H1 (cell line): ENCODE results near the gene PAX9. TPM values are rescaled to one million over a fixed set of nuclear protein-coding genes. Genes with fewer than 3 reads are reported as not detected.

Source experiments
- CTCF ChIA-PET: fragments of 300-600 bp; sonication (Branson Sonifier 250); formaldehyde crosslinking; loops from one replicate; lab custom pipeline; 2021; ENCODE audit not compliant: partially characterized antibody; lab: Charles Lee
- POLR2A ChIA-PET: fragments of 300-600 bp; sonication (Branson Sonifier 250); formaldehyde crosslinking; loops from one replicate; lab custom pipeline; 2021; ENCODE audit warnings: inconsistent platforms; ENCODE audit not compliant: partially characterized antibody; lab: Charles Lee
- DNase-seq, 2 experiments: peaks; one replicate each; pipeline versions ENCODE4 v3.0.0 to v3.0.0-alpha.2; 2010 to 2022; ENCODE audit warnings: low spot score in 2 of 2, low read depth in 1 of 2, mixed read lengths in 1 of 2
- FAIRE-seq: peaks from 2 replicates; lab custom pipeline; 2011; peaks lifted over from hg19 to GRCh38; lab: Jason Lieb, UNC
- H2AFZ ChIP-seq: 2 replicates; pipeline ENCODE4 v1.8.1; 2012; ENCODE audit warnings: low read length, inconsistent platforms
- H2AK5ac ChIP-seq: 2 replicates; pipeline ENCODE4 v1.6.1; 2013; ENCODE audit warnings: low read depth, low read length
- H2BK120ac ChIP-seq: replicated peaks from 2 replicates; pipeline ENCODE3; 2013; ENCODE audit warnings: low read depth, low read length, inconsistent platforms
- H2BK12ac ChIP-seq: 2 replicates; pipeline ENCODE4 v1.6.1; 2013; ENCODE audit warnings: low read depth, low read length
- H2BK15ac ChIP-seq: 2 replicates; pipeline ENCODE4 v1.6.1; 2013; ENCODE audit warnings: low read length
- H2BK20ac ChIP-seq: 2 replicates; pipeline ENCODE4 v1.6.1; 2013; ENCODE audit warnings: low read length
- H2BK5ac ChIP-seq: 2 replicates; pipeline ENCODE4 v1.6.1; 2013; ENCODE audit warnings: low read depth, low read length
- H3K14ac ChIP-seq: 2 replicates; pipeline ENCODE4 v1.6.1; 2013; ENCODE audit warnings: inconsistent platforms; ENCODE audit not compliant: insufficient read length
- H3K18ac ChIP-seq: 2 replicates; pipeline ENCODE4 v1.6.1; 2013; ENCODE audit warnings: low read length; ENCODE audit errors: extremely low read depth
- H3K23ac ChIP-seq: 2 replicates; pipeline ENCODE4 v1.6.1; 2013; ENCODE audit warnings: inconsistent platforms; ENCODE audit not compliant: insufficient read length
- H3K23me2 ChIP-seq: 2 replicates; pipeline ENCODE4 v1.6.1; 2013; ENCODE audit warnings: low read depth, low read length
- H3K27ac ChIP-seq: 2 replicates; pipeline ENCODE4 v1.6.1; 2011; ENCODE audit warnings: low read depth, low read length, inconsistent platforms
- H3K27me3 ChIP-seq, 4 experiments: replicated peaks in 1 of 4; 1 replicate in 1 of 4; 2 replicates in 3 of 4; pipeline versions ENCODE4 v1.6.1 to v1.8.1; 2011 to 2013; ENCODE audit warnings: low read length in 3 of 4, mild to moderate bottlenecking in 3 of 4, inconsistent platforms in 2 of 4, mixed read lengths in 2 of 4, moderate library complexity in 1 of 4; ENCODE audit not compliant: control insufficient read depth in 3 of 4, insufficient read depth in 3 of 4; ENCODE audit errors: extremely low read depth in 1 of 4
- H3K36me3 ChIP-seq, 4 experiments: 2 replicates each; pipeline versions ENCODE4 v1.6.1 to v1.8.1; 2011 to 2013; ENCODE audit warnings: mild to moderate bottlenecking in 4 of 4, low read length in 3 of 4, moderate library complexity in 2 of 4, control low read depth in 1 of 4, inconsistent platforms in 1 of 4; ENCODE audit not compliant: insufficient read depth in 4 of 4, control insufficient read depth in 2 of 4
- H3K4ac ChIP-seq: replicated peaks from 2 replicates; pipeline ENCODE3; 2013; ENCODE audit warnings: low read length, low read depth, mixed read lengths, inconsistent platforms; ENCODE audit not compliant: insufficient read length
- H3K4me1 ChIP-seq, 4 experiments: replicated peaks in 1 of 4; 1 replicate in 1 of 4; 2 replicates in 3 of 4; pipeline versions ENCODE4 v1.6.1 to v1.8.1; 2011 to 2013; ENCODE audit warnings: low read length in 3 of 4, inconsistent platforms in 2 of 4, mixed read lengths in 1 of 4; ENCODE audit not compliant: insufficient read depth in 4 of 4, control insufficient read depth in 3 of 4
- H3K4me2 ChIP-seq, 2 experiments: 2 replicates each; pipeline versions ENCODE4 v1.6.1 to v1.8.1; 2011 to 2013; ENCODE audit warnings: low read depth in 2 of 2, low read length in 2 of 2, control low read depth in 1 of 2, inconsistent platforms in 1 of 2, mild to moderate bottlenecking in 1 of 2; ENCODE audit not compliant: insufficient read depth in 1 of 2
- H3K4me3 ChIP-seq, 4 experiments: fragments of 200-600, 300-600 bp in 1 of 4; sonication (generic), shearing (Covaris generic), sonication (Bioruptor Twin) in 1 of 4; 2 replicates each; pipeline versions ENCODE4 v1.5.1 to v1.8.1; 2011 to 2016; ENCODE audit warnings: low read length in 4 of 4, low read depth in 3 of 4, control low read depth in 2 of 4, inconsistent platforms in 2 of 4, mild to moderate bottlenecking in 2 of 4, mixed read lengths in 1 of 4, moderate library complexity in 1 of 4; ENCODE audit not compliant: insufficient read depth in 2 of 4; ENCODE audit errors: extremely low read depth in 1 of 4
- H3K56ac ChIP-seq: replicated peaks from 2 replicates; pipeline ENCODE3; 2013; ENCODE audit warnings: low read depth, mild to moderate bottlenecking, mixed read lengths, low read length, inconsistent platforms; ENCODE audit not compliant: insufficient read length
- H3K79me1 ChIP-seq: 2 replicates; pipeline ENCODE4 v1.6.1; 2013; ENCODE audit warnings: low read depth, low read length, control low read depth
- H3K79me2 ChIP-seq, 2 experiments: 2 replicates each; pipeline versions ENCODE4 v1.6.1 to v1.8.1; 2012 to 2013; ENCODE audit warnings: low read length in 2 of 2, mild to moderate bottlenecking in 2 of 2, inconsistent platforms in 1 of 2; ENCODE audit not compliant: insufficient read depth in 2 of 2, control insufficient read depth in 1 of 2
- H3K9ac ChIP-seq, 4 experiments: replicated peaks in 1 of 4; 1 replicate in 1 of 4; 2 replicates in 3 of 4; pipeline versions ENCODE4 v1.6.1 to v1.8.1; 2011 to 2013; ENCODE audit warnings: low read depth in 3 of 4, low read length in 3 of 4, control low read depth in 2 of 4, mild to moderate bottlenecking in 2 of 4, moderate library complexity in 2 of 4, inconsistent platforms in 1 of 4; ENCODE audit errors: extremely low read depth in 1 of 4
- H3K9me3 ChIP-seq, 2 experiments: 2 replicates each; pipeline versions ENCODE4 v1.6.1 to v1.8.1; 2012 to 2013; ENCODE audit warnings: mild to moderate bottlenecking in 2 of 2, moderate library complexity in 2 of 2, control low read depth in 1 of 2, inconsistent platforms in 1 of 2, low read depth in 1 of 2, low read length in 1 of 2, mixed read lengths in 1 of 2; ENCODE audit not compliant: insufficient read depth in 2 of 2
- H4K20me1 ChIP-seq, 2 experiments: replicated peaks in 1 of 2; 2 replicates each; pipeline versions ENCODE3 to v1.8.1; 2011 to 2013; ENCODE audit warnings: inconsistent platforms in 2 of 2, low read length in 2 of 2, mild to moderate bottlenecking in 1 of 2; ENCODE audit not compliant: insufficient read depth in 2 of 2, control insufficient read depth in 1 of 2
- H4K5ac ChIP-seq: 2 replicates; pipeline ENCODE4 v1.6.1; 2013; ENCODE audit warnings: low read length, low read depth, mixed read lengths, inconsistent platforms; ENCODE audit not compliant: insufficient read length
- H4K8ac ChIP-seq: 2 replicates; pipeline ENCODE4 v1.8.0; 2013; ENCODE audit warnings: mild to moderate bottlenecking, moderate library complexity, low read length, inconsistent platforms; ENCODE audit not compliant: insufficient read depth; ENCODE audit errors: extremely low read depth
- H4K91ac ChIP-seq: replicated peaks from 2 replicates; pipeline ENCODE3; 2013; ENCODE audit warnings: low read length, mixed read lengths, inconsistent platforms; ENCODE audit not compliant: insufficient read length
- ASH2L ChIP-seq: fragments of 200-600, 300-600 bp; sonication (generic); IDR thresholded peaks from one replicate; pipeline ENCODE4 v1.7.1; 2017; ENCODE audit warnings: low read length
- BACH1 ChIP-seq: IDR thresholded peaks from 2 replicates; pipeline ENCODE4 v1.6.1; 2012; ENCODE audit warnings: low read length, improper control_type of control experiment
- EZH2 ChIP-seq: fragments of 200-600 bp; sonication (generic); IDR thresholded peaks from 2 replicates; pipeline ENCODE4 v1.7.1; 2012; ENCODE audit warnings: low read depth, mild to moderate bottlenecking, moderate library complexity, low read length, inconsistent platforms; ENCODE audit not compliant: severe bottlenecking
- GABPA ChIP-seq: IDR thresholded peaks from 2 replicates; pipeline ENCODE4 v1.6.1; 2011; ENCODE audit warnings: mild to moderate bottlenecking, low read length, moderate library complexity, borderline replicate concordance; ENCODE audit not compliant: insufficient read depth
- HDAC6 ChIP-seq: IDR thresholded peaks from one replicate; pipeline ENCODE4 v1.7.1; 2012; ENCODE audit warnings: low read depth, mild to moderate bottlenecking, inconsistent platforms, low read length, moderate library complexity
- KDM5A ChIP-seq: fragments of 200-600 bp; IDR thresholded peaks from 2 replicates; pipeline ENCODE4 v1.7.1; 2012; ENCODE audit warnings: mild to moderate bottlenecking, low read length, inconsistent platforms, mixed read lengths
- POLR2AphosphoS5 ChIP-seq: IDR thresholded peaks from 2 replicates; pipeline ENCODE4 v1.6.1; 2011; ENCODE audit warnings: low read depth, low read length
- POU5F1 ChIP-seq: IDR thresholded peaks from 2 replicates; pipeline ENCODE4 v1.6.1; 2011; ENCODE audit warnings: low read depth, mild to moderate bottlenecking, low read length, moderate library complexity
- RAD21 ChIP-seq, 2 experiments: IDR thresholded peaks in 1 of 2; conservative IDR thresholded peaks in 1 of 2; 2 replicates each; pipeline ENCODE4 v1.6.1; 2011; ENCODE audit warnings: low read depth in 2 of 2, low read length in 2 of 2, improper control_type of control experiment in 1 of 2, inconsistent platforms in 1 of 2, mild to moderate bottlenecking in 1 of 2, moderate library complexity in 1 of 2
- SIRT6 ChIP-seq: IDR thresholded peaks from one replicate; pipeline ENCODE4 v1.7.1; 2012; ENCODE audit warnings: low read length, inconsistent platforms
- SUZ12 ChIP-seq: fragments of 200-600 bp; sonication (generic); IDR thresholded peaks from 2 replicates; pipeline ENCODE4 v1.6.1; 2012; ENCODE audit warnings: mild to moderate bottlenecking, inconsistent platforms, low read length, moderate library complexity, mixed read lengths
- ZNF274 ChIP-seq: IDR thresholded peaks from 2 replicates; pipeline ENCODE4 v1.7.0; 2012; ENCODE audit warnings: low read length, borderline replicate concordance; ENCODE audit errors: extremely low read depth
- WGBS, 2 experiments: shearing (Covaris generic) in 1 of 2; methylation state at CpG; one replicate each; pipeline versions ENCODE4 v1.1.6 to v1.1.7; 2013 to 2015; ENCODE audit warnings: low lambda C conversion rate in 2 of 2, mixed read lengths in 2 of 2, inconsistent platforms in 1 of 2, low coverage in 1 of 2, missing lambda C conversion rate in 1 of 2; ENCODE audit not compliant: insufficient replicate concordance in 2 of 2, insufficient coverage in 1 of 2, insufficient read length in 1 of 2; ENCODE audit errors: extremely low coverage in 1 of 2, missing lambda C conversion rate in 1 of 2; 5-methylcytosine and 5-hydroxymethylcytosine counted together
- polyA plus RNA-seq, 7 experiments: library from polyadenylated mRNA; depleted of rRNA in 3 of 7; stranded (reverse) in 5 of 7; unstranded in 2 of 7; fragments of >200 nt in 5 of 7; fragments of 200-250 nt in 2 of 7; gene quantifications; 1 replicate in 5 of 7; 2 replicates in 1 of 7; 4 replicates in 1 of 7; pipeline versions ENCODE4 v1.2.1 to v1.2.3, GENCODE V29; 2011 to 2013; ENCODE audit warnings: missing spikeins in 2 of 7, mixed read lengths in 2 of 7
- total RNA-seq: library from RNA; stranded (reverse); fragmentation: NEBNext Ultra II Directional; extraction: Animal tissue kit (Norgen Biotek cat#: 25700); gene quantifications from 2 replicates; pipeline ENCODE4 v1.2.1, GENCODE V29; 2021

PAX9 gene
- total and polyA plus RNA-seq, 2 of the 8 experiments (the other 6 are each of a cell fraction or from before 2014, with no cell fraction given), result 0.05 TPM; not detected in 1

DNA sequence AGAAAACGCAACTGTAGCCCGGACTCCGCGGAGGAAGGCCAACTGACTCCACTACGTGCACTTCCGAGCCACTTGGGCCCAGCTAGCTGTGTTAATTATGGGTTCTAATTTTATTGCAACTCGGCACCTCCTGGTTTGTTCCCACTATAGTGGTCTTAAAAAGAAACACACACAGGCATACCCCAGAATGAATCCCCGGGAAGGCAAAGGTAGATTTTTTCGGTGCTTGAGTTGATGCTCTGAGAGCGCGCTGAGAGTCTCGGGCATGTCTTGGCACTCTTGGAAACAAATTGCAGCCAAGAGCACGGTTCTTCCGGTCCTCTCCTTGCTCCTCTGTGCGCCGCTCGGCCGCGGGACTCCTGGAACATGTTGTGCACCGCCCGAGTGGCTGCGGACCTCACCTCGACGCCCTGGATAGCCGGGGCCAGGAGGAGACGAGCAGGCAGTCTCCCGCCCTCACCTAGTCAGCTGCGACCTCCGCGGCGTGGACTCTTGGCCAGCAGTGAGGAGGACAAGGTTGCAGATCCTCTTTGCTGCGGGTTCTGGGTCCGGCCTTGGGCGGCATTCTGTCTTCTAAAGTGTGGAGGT, 6.8 kb upstream of the PAX9 start:
- H3K14ac ChIP-seq, result no peak overlapping the region
- DNase-seq (no peak), FAIRE-seq (no peak)
- no peak overlapping the region for H2BK20ac ChIP-seq
- H4K8ac ChIP-seq, result no peak overlapping the region
- peaks cover 0 to 21% (median 11%) of the 10 kb centered on the region in 4 experiments; a peak in 5 of 7 replicates for H3K4me1 ChIP-seq
- no peak overlapping the region for H4K5ac ChIP-seq
- H3K27me3 ChIP-seq, result peaks cover 93 to 100% (median 98%) of the 10 kb centered on the region in 4 experiments
- no peak overlapping the region for H4K91ac ChIP-seq
- H3K9ac ChIP-seq, result no peak overlapping the region
- H2BK120ac ChIP-seq, result no peak overlapping the region
- H3K27ac ChIP-seq, result no peak overlapping the region
- H2BK15ac ChIP-seq, result no peak overlapping the region
- ChIA-PET POLR2A (no interaction called here), CTCF (interaction anchor here (0.6 to 9.9 kb wide), 38 partner anchors 7 to 586 kb away, joined by 3 to 132 read pairs (median 4); partner anchors contain the start of gene NKX2-8)
- H3K23me2 ChIP-seq, result no peaks in the 10 kb centered on the region; the same call in 1 of the 2 replicates
- WGBS, 2 experiments, result 17% methylated on average over 22 of the region's 34 CpGs; no CpG with 5 or more reads in 1 of the 2 experiments
- no peak overlapping the region for H3K4me3 ChIP-seq
- H2AK5ac ChIP-seq, result 0 out of 2 replicates have a peak overlapping the region, but pooled peaks have one; percentile 14
- H2AFZ ChIP-seq, result no peak overlapping the region
- H3K4ac ChIP-seq, result no peak overlapping the region
- no peaks in the 10 kb centered on the region for H3K9me3 ChIP-seq
- no peak overlapping the region for H3K18ac ChIP-seq
- peaks cover 24 to 44% of the 10 kb centered on the region in 2 experiments for H4K20me1 ChIP-seq
- no peak overlapping the region for H3K56ac ChIP-seq
- peak overlapping the region; percentile 25 to 35; a peak in 1 of 4 replicates for H3K4me2 ChIP-seq
- 0 out of 2 replicates have a peak overlapping the region, but pooled peaks have one; percentile 39 for H2BK12ac ChIP-seq
- H3K23ac ChIP-seq, result no peak overlapping the region
- no peak overlapping the region for H2BK5ac ChIP-seq
- no peaks in the 10 kb centered on the region for H3K79me2 ChIP-seq
- no peaks in the 10 kb centered on the region; a peak in 1 of 8 replicates for H3K36me3 ChIP-seq
- no peaks in the 10 kb centered on the region for H3K79me1 ChIP-seq
- TF ChIP-seq RAD21 (IDR thresholded peaks at IDR 0.05 in 1 of 2, conservative IDR thresholded peaks at IDR 0.05 in 1 of 2; ENCODE audit: low read depth in 2 of 2, low read length in 2 of 2), result no peak
- TF ChIP-seq KDM5A, result no peak
- TF ChIP-seq GABPA, result no peak
- no peak for TF ChIP-seq POU5F1
- TF ChIP-seq SUZ12, result peak; percentile 95
- TF ChIP-seq ASH2L, result no peak
- TF ChIP-seq HDAC6, result no peak
- TF ChIP-seq ZNF274, result no peak
- TF ChIP-seq POLR2AphosphoS5, result no peak
- peak; percentile 96 for TF ChIP-seq EZH2
- TF ChIP-seq SIRT6, result no peak
- TF ChIP-seq BACH1, result no peak
